GM18519 (cell line): ENCODE data around the gene TIRAP.
A peak's percentile ranks its signal among the peaks of the same experiment; 100 is the strongest.
"Not testable (repeated sequence)": the region's sequence is repeated elsewhere in the genome, so short reads cannot be mapped to it uniquely, and the experiment has no call there.

Experiments
- ATAC-seq: cut with Tn5 transposase; IDR thresholded peaks from one replicate; pipeline ENCODE4 v1.9.1; 2021; ENCODE audit warnings: mild to moderate bottlenecking, moderate library complexity; ENCODE audit not compliant: unreplicated experiment, low FRiP score

TIRAP gene

GRCh38 chr11:126282736-126283591 lies at the start of gene TIRAP:
Gene TIRAP, plus strand, starts transcription at chr11:126283093. Its CDS starts 7,802 bp downstream, at chr11:126290895.
- peak; percentile 38 for ATAC-seq

GRCh38 chr11:126233391-126233790 lies 49.5 kb upstream of the TIRAP start:
- no peak for ATAC-seq

GRCh38 chr11:126246636-126247035 lies 36.3 kb upstream of the TIRAP start:
- ATAC-seq, result no peak

- ATAC-seq, result no peak
Measured at GRCh38 chr11:126253265-126253664, 29.6 kb upstream of the TIRAP start.

GRCh38 chr11:126254819-126255218 lies 28.1 kb upstream of the TIRAP start:
- no peak for ATAC-seq

GRCh38 chr11:126255507-126255906 lies 27.4 kb upstream of the TIRAP start:
- not testable (repeated sequence) for ATAC-seq

- ATAC-seq, result no peak
Measured at GRCh38 chr11:126256216-126256615, 26.7 kb upstream of the TIRAP start.

GRCh38 chr11:126257144-126257543 lies 25.7 kb upstream of the TIRAP start:
- ATAC-seq, result no peak

- no peak for ATAC-seq
Measured at GRCh38 chr11:126257764-126258163, 25.1 kb upstream of the TIRAP start.

GRCh38 chr11:126262216-126262615 lies 20.7 kb upstream of the TIRAP start:
- ATAC-seq, result no peak

- ATAC-seq, result no peak
Measured at GRCh38 chr11:126263489-126263888, 19.4 kb upstream of the TIRAP start.

- ATAC-seq, result no peak
Measured at GRCh38 chr11:126265811-126266210, 17.1 kb upstream of the TIRAP start.

- no peak for ATAC-seq
Measured at GRCh38 chr11:126267650-126268049, 15.2 kb upstream of the TIRAP start.

- no peak for ATAC-seq
Measured at GRCh38 chr11:126268361-126268707, 14.6 kb upstream of the TIRAP start.

GRCh38 chr11:126268708-126269579 lies 13.9 kb upstream of the TIRAP start, which contains the start of the genes FOXRED1 and SRPRA:
Gene FOXRED1, plus strand, starts transcription at chr11:126269154. Its CDS starts 53 bp downstream, at chr11:126269207.
Gene SRPRA, minus strand, starts transcription at chr11:126268895. Its CDS starts 91 bp downstream, at chr11:126268804.
- ATAC-seq, result peak; percentile 96

- no peak for ATAC-seq
Measured at GRCh38 chr11:126277322-126277721, 5.6 kb upstream of the TIRAP start.

GRCh38 chr11:126277780-126278179 lies 5.1 kb upstream of the TIRAP start:
- ATAC-seq, result no peak

GRCh38 chr11:126279191-126279590 lies 3.7 kb upstream of the TIRAP start:
- ATAC-seq, result no peak

GRCh38 chr11:126280595-126280994 lies 2.3 kb upstream of the TIRAP start:
- ATAC-seq, result no peak

GRCh38 chr11:126281245-126281644 lies 1.6 kb upstream of the TIRAP start:
- ATAC-seq, result no peak

- ATAC-seq, result no peak
Measured at GRCh38 chr11:126281666-126282175, 1.2 kb upstream of the TIRAP start.
